GM19043 (cell line): ENCODE measurements around the gene CASP6.
A peak's percentile ranks its signal among the peaks of the same experiment; 100 is the strongest.

Experiments used
- ATAC-seq: cut with Tn5 transposase; IDR thresholded peaks from one replicate; pipeline ENCODE4 v1.9.1; 2021; ENCODE audit warnings: low read depth; ENCODE audit not compliant: unreplicated experiment

Gene CASP6

DNA sequence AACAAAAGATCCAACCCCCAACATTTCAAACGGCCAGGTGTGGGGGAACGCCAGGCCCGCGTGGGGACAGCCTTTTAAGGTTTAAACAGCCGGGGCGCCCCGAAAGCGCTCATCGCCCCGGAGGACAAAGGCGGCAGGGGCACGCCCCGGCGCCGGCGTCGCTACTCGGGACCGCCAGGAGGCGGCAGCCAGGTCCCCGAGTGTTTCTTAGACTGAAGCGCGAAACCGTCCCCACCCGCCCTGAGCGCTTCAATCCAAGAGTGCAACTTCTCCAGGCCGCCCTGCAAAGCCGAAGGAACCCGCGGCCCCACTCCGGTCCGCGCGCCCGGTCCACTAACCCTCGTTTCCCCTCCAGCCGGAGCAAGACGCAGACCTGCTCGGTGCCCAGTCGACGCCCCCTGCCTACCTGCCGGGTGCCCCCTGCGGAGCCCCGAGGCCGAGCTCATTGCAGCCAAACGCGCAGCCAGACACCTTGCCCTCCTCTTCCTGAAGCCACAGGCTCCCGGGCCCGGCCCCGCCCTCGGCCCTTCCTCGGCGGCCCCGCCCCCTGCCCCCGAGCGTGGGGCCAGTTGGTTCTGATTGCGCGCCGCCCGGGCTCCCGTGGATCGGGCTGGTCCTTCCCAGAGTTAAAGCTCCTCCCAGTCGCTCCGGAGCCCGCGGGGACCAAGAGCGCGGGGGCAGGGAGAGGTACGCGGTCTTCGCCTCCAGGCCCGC lies at the start of gene CASP6:
CASP6 (minus strand) TSS at position 496 of the 714 bp plus-strand sequence; CDS start at position 446, 50 bp downstream.
- ATAC-seq: peak; percentile 65

DNA sequence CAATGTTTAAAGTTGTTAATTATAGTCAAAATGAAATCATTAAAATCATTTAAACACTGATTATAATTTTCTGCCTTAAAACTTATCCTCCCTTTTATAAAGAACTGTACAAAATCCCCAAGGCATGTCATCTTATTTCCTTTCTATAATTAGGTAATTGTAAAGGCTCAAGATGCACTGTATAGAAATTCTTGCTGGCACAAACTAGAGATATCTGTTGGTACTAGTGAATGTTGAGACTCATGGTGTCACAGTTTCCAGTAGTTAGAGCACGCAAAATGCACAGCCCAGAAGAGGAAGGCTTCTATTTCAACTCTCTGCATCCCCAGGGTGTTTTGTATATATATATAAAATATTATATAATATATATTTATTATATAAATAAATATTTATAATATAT lies 49.3 kb upstream of the CASP6 start:
- no peak for ATAC-seq

DNA sequence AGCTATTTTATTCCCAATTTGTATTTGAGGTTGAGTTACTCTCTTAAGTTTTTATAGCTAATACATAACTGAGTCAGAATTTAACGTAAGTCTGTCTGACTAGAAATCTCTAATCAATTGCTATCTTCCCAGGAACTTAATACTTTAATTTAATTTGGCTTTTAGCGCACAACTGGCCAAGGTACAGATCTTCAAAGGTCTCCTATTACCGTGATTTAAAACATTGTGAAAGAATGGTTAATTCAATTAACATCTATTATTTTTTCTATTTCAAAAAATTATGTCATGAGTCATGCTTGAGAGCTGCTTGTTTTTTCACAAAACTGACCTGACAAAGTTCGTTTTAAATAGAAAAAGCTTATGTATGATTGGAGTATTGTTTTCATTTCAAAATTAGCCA lies 48.6 kb upstream of the CASP6 start:
- ATAC-seq: no peak

GRCh38 chr4:109750652-109751244 lies 47.5 kb upstream of the CASP6 start:
- no peak for ATAC-seq

DNA sequence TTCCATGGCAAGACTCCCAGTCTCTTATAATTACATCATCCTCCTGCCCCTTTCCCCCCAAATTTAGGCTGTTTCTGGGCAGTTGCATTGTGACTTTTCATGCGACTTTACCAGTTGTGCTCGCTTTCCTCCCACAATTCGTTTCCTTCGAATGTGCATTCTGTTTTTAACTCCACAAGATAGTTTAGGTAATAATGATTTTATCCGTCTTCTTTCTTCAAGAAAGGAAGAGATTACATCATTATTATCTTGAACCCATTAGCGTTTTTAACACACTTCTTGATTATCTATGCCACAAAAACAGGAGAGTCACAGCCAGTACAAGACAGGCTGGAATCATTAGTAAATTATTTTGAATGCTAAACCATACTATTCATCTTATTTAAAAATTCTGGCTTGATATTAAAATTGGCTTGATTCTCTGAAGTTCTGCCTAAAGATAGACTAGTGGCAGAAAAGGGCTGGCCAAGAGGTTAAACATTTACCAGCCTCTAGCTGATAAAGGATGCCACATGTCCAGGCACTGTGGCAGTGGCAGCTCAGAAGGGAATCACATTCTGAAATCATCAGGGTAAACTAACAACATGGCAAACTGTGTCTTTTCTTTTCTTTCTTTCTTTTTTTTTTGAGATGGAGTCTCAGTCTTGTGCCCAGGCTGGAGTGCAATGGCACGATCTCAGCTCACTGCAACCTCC lies 46.3 kb upstream of the CASP6 start:
- no peak for ATAC-seq

GRCh38 chr4:109748114-109748513 lies 44.9 kb upstream of the CASP6 start:
- ATAC-seq: no peak

GRCh38 chr4:109746728-109747127 lies 43.5 kb upstream of the CASP6 start:
- no peak for ATAC-seq

DNA sequence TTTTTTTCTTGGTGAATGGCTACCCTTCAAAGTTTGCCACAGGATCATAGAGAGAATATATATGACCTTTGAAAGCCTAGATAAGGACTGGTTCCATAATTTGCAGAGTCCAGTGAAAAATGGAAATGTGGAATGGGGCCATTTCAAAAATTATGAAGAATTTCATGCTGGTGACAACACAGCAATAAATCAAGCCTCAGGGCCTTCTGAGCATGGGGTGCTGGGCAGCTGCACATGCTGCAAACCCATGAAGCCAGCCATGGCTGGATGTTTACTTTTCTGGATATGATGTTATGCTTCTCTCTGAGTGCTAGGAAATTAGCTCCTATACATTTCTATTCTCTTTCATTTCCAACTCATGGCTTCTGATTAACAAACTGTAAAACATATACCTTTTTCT lies 42.6 kb upstream of the CASP6 start:
- ATAC-seq: no peak

DNA sequence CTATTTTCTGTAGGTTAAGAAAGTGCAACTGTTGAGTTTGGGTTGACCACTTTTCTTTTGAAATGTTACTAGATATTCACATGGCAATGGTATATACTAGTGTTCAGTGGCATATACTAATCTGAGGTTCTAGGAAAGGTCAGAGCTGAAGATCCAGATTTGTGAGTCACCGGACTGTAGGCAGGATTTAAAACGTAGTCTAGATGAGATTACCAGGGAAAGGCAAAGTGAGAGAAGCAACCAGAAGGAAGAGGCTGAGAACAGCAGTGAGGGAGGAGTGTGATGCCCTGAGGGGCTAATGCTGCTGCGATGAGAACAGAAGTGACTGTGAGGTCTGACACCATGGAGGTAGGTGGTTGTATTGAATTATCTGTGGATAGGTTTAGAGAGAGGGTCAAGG lies 36.3 kb upstream of the CASP6 start:
- no peak for ATAC-seq

DNA sequence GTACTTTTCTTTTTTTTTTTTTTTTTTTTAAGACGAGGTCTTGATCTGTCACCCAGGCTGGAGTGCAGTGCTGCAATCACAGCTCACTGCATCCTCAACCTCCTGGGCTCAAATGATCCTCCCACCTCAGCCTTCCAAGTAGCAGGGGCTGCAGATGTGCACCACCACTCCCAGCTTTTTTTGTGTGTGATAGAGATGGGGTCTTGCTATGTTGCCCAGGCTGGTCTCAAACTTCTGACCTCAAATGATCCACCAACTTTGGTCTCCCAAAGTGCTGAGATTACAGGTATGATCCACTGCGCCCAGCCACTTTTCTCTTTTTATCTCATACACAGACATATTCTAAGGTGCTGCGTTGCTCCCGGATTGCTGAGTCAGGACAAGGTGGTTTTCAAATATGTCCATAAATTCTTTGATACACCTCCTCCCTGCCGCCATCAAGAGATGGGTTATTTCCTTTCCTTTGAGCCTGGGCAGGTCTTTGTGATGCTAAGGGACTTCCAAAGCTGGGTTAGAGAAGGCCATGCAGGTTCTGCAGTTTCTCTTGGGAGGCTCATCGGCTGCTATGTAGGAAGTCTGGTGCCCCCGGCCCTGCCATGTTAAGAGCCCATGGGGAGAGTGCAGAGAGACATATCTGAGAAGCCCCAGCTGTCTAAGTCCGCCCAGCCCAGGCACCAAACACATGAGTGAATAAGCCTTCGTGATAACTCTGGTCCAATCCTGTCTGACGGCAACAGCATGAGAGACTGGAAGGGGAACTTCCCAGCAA lies 35.0 kb upstream of the CASP6 start:
- ATAC-seq: no peak

GRCh38 chr4:109735566-109736365 lies 32.5 kb upstream of the CASP6 start:
- no peak for ATAC-seq

DNA sequence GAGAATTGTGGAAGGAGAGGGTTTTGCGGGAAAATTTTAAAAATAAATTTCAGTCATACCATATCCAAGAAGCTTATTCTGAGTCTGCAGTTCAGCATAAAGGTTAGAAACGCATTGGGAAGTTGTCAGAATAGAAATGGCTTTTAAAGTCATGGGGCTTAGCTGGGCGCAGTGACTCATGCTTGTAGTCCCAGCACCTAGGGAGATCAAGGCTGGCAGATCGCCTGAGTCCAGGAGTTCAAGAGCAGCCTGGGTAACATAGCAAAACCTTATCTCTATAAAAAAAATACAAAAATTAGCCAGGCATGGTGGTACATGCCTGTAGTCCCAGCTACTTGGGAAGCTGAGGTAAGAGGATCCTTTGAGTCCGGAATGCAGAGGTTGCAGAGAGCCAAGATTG lies 30.5 kb upstream of the CASP6 start:
- ATAC-seq: no peak

GRCh38 chr4:109730619-109731545 lies 27.6 kb upstream of the CASP6 start:
- no peak for ATAC-seq

DNA sequence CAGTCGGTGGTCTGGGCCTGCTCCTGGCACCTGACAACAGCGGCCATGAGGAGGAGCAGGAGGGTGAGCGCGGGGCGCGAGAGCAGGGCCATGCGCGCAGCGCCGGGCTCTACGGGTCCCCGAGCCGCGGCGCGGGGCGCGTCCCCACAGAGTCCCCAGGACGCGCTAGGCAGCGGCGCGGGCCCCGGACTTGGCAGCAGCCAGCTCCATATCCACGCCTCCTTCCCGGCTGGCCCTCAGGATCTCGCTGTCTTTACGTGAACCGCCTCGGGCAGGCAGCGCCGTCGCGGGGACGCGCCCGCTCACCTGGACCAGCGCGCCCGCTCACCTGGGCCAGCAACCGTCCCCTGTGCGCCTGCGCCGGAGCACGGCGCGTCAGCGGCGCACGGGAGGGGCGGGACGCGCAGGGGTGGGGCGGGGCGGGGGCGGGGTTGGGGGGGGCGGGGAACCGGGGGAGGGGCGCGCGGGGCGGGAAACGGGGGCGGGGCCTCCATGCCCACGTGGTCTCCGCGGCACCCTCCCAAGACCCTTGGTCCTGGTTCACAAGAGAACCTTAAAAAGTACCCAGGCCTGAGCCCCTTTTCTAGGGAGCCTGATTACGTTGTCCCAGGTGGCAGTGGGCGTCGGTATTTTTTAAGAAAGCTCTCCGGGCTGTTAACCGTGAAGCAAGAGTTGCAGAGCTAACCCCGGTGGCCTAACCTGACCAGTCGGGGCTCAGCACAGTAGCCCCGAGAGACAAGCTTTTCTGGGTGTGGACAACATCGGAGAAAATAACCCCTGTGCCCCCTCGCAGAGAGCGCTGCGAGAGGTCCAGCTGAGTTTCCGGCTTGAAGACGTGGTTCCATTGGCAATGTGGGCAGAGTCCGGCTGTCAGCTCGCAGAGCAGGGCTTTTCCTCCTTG lies 26.7 kb upstream of the CASP6 start, which contains the start of gene PLA2G12A:
PLA2G12A (minus strand) TSS at position 353 of the 901 bp plus-strand sequence; CDS start at position 92, 261 bp downstream.
- ATAC-seq: peak; percentile 71

- no peak for ATAC-seq
These were observed 26.0 kb upstream of the CASP6 start for GRCh38 chr4:109729117-109729717.

DNA sequence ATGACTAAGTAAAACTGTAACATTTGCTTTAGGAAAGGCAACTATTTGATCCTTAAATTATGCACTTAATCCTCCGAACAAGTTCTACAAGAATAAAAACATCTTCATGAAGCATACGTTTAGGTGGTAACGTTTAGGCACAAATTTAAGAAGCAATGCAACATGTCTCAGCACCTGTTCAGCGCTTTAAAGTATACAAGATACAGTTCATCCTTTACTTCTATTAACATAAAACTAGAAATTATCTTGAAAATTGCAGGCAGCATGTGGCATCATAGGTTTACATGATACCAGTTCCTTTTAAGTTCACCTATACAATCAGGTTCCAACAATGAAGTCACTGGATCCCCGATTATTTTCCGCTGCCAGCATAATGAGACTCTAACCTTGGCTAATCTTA lies 25.1 kb upstream of the CASP6 start:
- ATAC-seq: no peak

DNA sequence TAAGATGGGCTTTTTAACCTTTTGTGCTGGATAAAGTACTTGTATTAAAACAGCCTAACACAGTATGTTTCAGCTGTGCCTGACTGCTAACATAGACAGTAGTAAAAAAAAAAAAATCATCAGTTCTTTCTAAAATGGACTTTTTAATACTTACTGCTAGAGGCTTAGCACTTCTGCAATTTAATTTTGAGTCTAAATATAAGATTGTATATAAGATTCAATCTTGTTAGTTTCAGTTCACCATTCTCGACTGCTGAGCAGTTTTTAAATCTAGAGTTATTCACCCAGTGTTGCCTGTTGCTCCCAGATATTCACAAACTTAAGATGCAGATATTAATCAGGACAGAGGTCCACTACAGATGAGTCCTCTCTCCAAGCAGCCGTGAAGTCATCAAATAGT lies 19.9 kb upstream of the CASP6 start:
- no peak for ATAC-seq

DNA sequence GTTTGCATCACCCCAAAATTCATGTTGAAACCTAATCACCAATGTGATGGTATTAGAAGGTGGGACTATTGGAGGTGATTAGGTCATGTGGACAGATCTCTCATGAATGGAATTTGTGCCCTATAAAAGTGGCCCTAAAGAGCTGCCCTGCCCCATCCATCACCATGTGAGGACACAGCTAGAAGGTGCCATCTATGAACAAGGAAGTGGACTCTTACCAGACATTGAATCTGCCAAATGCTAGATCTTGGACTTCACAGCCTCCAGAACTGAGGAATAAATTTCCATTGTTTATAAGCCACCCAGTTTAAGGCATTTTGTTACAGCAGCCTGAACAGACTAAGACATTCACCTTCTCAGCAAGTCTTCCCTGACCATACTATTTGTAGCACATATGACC lies 19.1 kb upstream of the CASP6 start:
- ATAC-seq: no peak
